GM23338 (cell line): Measurements from ENCODE around the gene ITGA1. TPM values are rescaled to one million over a fixed set of nuclear protein-coding genes. Genes with fewer than 3 reads are reported as not detected.
"Not testable (repeated sequence)": the region's sequence is repeated elsewhere in the genome, so short reads cannot be mapped to it uniquely, and the experiment has no call there.

Experiments
- ATAC-seq: fragments of 200-7000 bp; cut with Tn5 transposase; 3 replicates; pipeline ENCODE4 v1.9.1; 2020
- DNase-seq: peaks from one replicate; pipeline ENCODE4 v3.0.0-alpha.2; 2015; ENCODE audit warnings: low spot score
- H2AFZ ChIP-seq: fragments of 200-600 bp; sonication (generic); 2 replicates; pipeline ENCODE4 v1.8.0; 2016; ENCODE audit warnings: antibody characterized with exemption, mild to moderate bottlenecking, moderate library complexity
- H3F3A ChIP-seq: fragments of 200-600 bp; sonication (generic); replicated peaks from 2 replicates; pipeline ENCODE4 v1.8.0; 2017; ENCODE audit warnings: antibody characterized with exemption, mixed run types, low read depth
- H3K27ac ChIP-seq: fragments of 200-600 bp; sonication (generic); 2 replicates; pipeline ENCODE4 v1.6.1; 2016; ENCODE audit warnings: low read depth
- H3K27me3 ChIP-seq: fragments of 200-600 bp; sonication (generic); 2 replicates; pipeline ENCODE4 v1.8.0; 2016; ENCODE audit warnings: mild to moderate bottlenecking, mixed run types, moderate library complexity; ENCODE audit not compliant: insufficient read depth
- H3K36me3 ChIP-seq: fragments of 200-600 bp; sonication (generic); 2 replicates; pipeline ENCODE4 v1.8.0; 2016; ENCODE audit warnings: mild to moderate bottlenecking; ENCODE audit not compliant: insufficient read depth
- H3K4me1 ChIP-seq: fragments of 200-600 bp; sonication (generic); 2 replicates; pipeline ENCODE4 v1.8.0; 2016; ENCODE audit warnings: mild to moderate bottlenecking, moderate library complexity; ENCODE audit not compliant: insufficient read depth
- H3K4me2 ChIP-seq: fragments of 200-600 bp; sonication (generic); 2 replicates; pipeline ENCODE4 v1.7.1; 2017; ENCODE audit warnings: mixed run types
- H3K4me3 ChIP-seq: fragments of 200-600 bp; sonication (generic); 2 replicates; pipeline ENCODE4 v1.6.1; 2016; ENCODE audit warnings: mixed run types
- H3K79me2 ChIP-seq: fragments of 200-600 bp; sonication (generic); replicated peaks from 2 replicates; pipeline ENCODE4 v1.8.0; 2017; ENCODE audit warnings: mild to moderate bottlenecking; ENCODE audit not compliant: insufficient read depth
- H3K9me2 ChIP-seq: fragments of 200-600 bp; sonication (generic); 2 replicates; pipeline ENCODE4 v1.8.0; 2017; ENCODE audit not compliant: insufficient read depth
- H4K20me1 ChIP-seq: fragments of 200-600 bp; sonication (generic); replicated peaks from 2 replicates; pipeline ENCODE4 v1.8.0; 2017; ENCODE audit warnings: mild to moderate bottlenecking; ENCODE audit not compliant: insufficient read depth
- H3K27ac Mint-ChIP-seq: 2 replicates; pipeline ENCODE4 v1.8.0; 2020; ENCODE audit warnings: inconsistent platforms, mild to moderate bottlenecking, moderate library complexity, mixed read lengths
- H3K27me3 Mint-ChIP-seq: 3 replicates; pipeline ENCODE4 v1.8.0; 2022; ENCODE audit warnings: low read depth, mild to moderate bottlenecking, moderate library complexity, mixed read lengths, inconsistent platforms; ENCODE audit not compliant: insufficient read depth, poor library complexity
- H3K36me3 Mint-ChIP-seq: 3 replicates; pipeline ENCODE4 v1.8.0; 2021; ENCODE audit warnings: low read depth, mild to moderate bottlenecking, inconsistent platforms, moderate library complexity, mixed read lengths
- H3K4me1 Mint-ChIP-seq: 3 replicates; pipeline ENCODE4 v1.8.0; 2020; ENCODE audit warnings: mild to moderate bottlenecking, inconsistent platforms, mixed read lengths
- H3K4me3 Mint-ChIP-seq: 3 replicates; pipeline ENCODE4 v1.8.0; 2021; ENCODE audit warnings: moderate library complexity, mild to moderate bottlenecking, inconsistent platforms, mixed read lengths
- H3K9me3 Mint-ChIP-seq: 3 replicates; pipeline ENCODE4 v1.8.0; 2020; ENCODE audit warnings: moderate library complexity, mild to moderate bottlenecking, inconsistent platforms, mixed read lengths
- CTCF ChIP-seq, 2 experiments: fragments of 200-600 bp in 1 of 2; sonication (generic) in 1 of 2; conservative IDR thresholded peaks; 2 replicates each; pipeline versions ENCODE4 v1.5.1 to v1.6.1; 2016 to 2017; ENCODE audit warnings: antibody characterized with exemption in 2 of 2, low read depth in 2 of 2, mild to moderate bottlenecking in 2 of 2, moderate library complexity in 1 of 2
- EZH2 ChIP-seq: fragments of 200-600 bp; sonication (generic); IDR thresholded peaks from one replicate; pipeline ENCODE4 v1.8.0; 2017; ENCODE audit warnings: antibody characterized with exemption, mild to moderate bottlenecking, low read depth; ENCODE audit not compliant: unreplicated experiment
- EZH2phosphoT487 ChIP-seq: fragments of 200-600 bp; sonication (generic); IDR thresholded peaks from one replicate; pipeline ENCODE4 v1.8.1; 2018; ENCODE audit warnings: antibody characterized with exemption; ENCODE audit not compliant: unreplicated experiment
- JUNB ChIP-seq: IDR thresholded peaks from one replicate; pipeline ENCODE4 v1.6.1; 2016; ENCODE audit warnings: antibody characterized with exemption; ENCODE audit not compliant: unreplicated experiment
- NANOG ChIP-seq: IDR thresholded peaks from 2 replicates; pipeline ENCODE4 v1.6.1; 2016; ENCODE audit warnings: antibody characterized with exemption, borderline replicate concordance
- STAT1 ChIP-seq: IDR thresholded peaks from one replicate; pipeline ENCODE4 v1.6.1; 2016; ENCODE audit warnings: antibody characterized with exemption; ENCODE audit not compliant: unreplicated experiment
- polyA plus RNA-seq: library from polyadenylated mRNA; unstranded; fragments of >200 nt; fragmentation: Nextera tagmentation; extraction: Ambion mirVana; gene quantifications from 2 replicates; pipeline ENCODE4 v1.2.1, GENCODE V29; 2016
- total RNA-seq: library from RNA; depleted of rRNA; stranded (reverse); fragments of >200 nt; shearing (Covaris generic); gene quantifications from 2 replicates; pipeline ENCODE4 v1.2.3, GENCODE V29; 2014

The ITGA1 gene
- total and polyA plus RNA-seq, 2 experiments from 2014 or later: 1.8 to 4.9 TPM

GRCh38 chr5:52818807-52819206, 31.1 kb downstream of the ITGA1 start:
- H3K9me2 ChIP-seq, H3K27ac ChIP-seq, H3K4me3 ChIP-seq, H3K27ac Mint-ChIP-seq, H3K4me3 Mint-ChIP-seq, H3F3A ChIP-seq, H3K4me2 ChIP-seq, H2AFZ ChIP-seq, ATAC-seq, H3K9me3 Mint-ChIP-seq, H4K20me1 ChIP-seq, DNase-seq, H3K79me2 ChIP-seq, H3K36me3 Mint-ChIP-seq, H3K27me3 Mint-ChIP-seq, H3K27me3 ChIP-seq, H3K36me3 ChIP-seq: not testable (repeated sequence)
- peaks cover 10% of the 10 kb centered on the region; the same call in 1 of the 2 replicates for H3K4me1 ChIP-seq
- peaks cover 20% of the 10 kb centered on the region for H3K4me1 Mint-ChIP-seq

- Histone ChIP-seq H3K4me1 (peaks cover 10% of the 10 kb centered on the region; the same call in 1 of the 2 replicates), H3K27ac (no peak overlapping the region), H3K4me3 (no peak overlapping the region), H3K27me3 (no peaks in the 10 kb centered on the region), H2AFZ (no peak overlapping the region), H3F3A (no peaks in the 10 kb centered on the region), H3K9me2 (no peaks in the 10 kb centered on the region), H3K79me2 (no peaks in the 10 kb centered on the region), H3K4me2 (no peak overlapping the region), H3K36me3 (no peaks in the 10 kb centered on the region), H4K20me1 (no peaks in the 10 kb centered on the region)
- DNase-seq: no peak
- H3K9me3 Mint-ChIP-seq: 0 out of 3 replicates have a peak, but pooled peaks cover under 1% of the 10 kb centered on the region
- no peak overlapping the region for H3K27ac Mint-ChIP-seq
- ATAC-seq: no peak
- H3K36me3 Mint-ChIP-seq: no peaks in the 10 kb centered on the region
- H3K4me3 Mint-ChIP-seq: no peak overlapping the region
- H3K27me3 Mint-ChIP-seq: peaks cover 2% of the 10 kb centered on the region
- no peak for TF ChIP-seq EZH2
- no peak for TF ChIP-seq CTCF (conservative IDR thresholded peaks at IDR 0.05; ENCODE audit: low read depth in 2 of 2)
- TF ChIP-seq JUNB: no peak
- TF ChIP-seq STAT1: no peak
- peaks cover 16% of the 10 kb centered on the region for H3K4me1 Mint-ChIP-seq
Observed at GRCh38 chr5:52821901-52822300, 34.2 kb downstream of the ITGA1 start.

DNA sequence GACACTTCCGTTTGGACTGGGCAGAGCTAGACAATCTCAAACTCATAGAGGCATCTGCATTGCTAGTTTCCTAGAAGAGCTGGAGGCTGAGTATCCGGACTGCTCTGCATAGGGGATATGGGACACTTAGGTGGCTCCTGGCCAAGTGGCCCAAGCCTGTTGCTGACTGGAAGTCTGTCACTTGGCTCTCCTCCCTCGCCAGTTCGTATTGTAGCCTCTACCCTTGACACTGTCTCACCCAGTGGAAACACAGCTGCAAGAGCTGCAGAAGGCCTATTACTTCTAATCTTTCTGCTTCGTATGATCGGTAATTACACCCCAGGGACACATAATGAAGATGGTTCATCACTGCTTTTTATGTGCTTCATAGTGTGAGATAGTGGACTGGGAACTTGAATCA, 34.7 kb downstream of the ITGA1 start:
- no peaks in the 10 kb centered on the region for H3F3A ChIP-seq
- TF ChIP-seq STAT1 (no peak), EZH2phosphoT487 (no peak), NANOG (no peak)
- no peaks in the 10 kb centered on the region for H3K27me3 ChIP-seq
- H3K4me2 ChIP-seq: no peak overlapping the region
- Mint-ChIP-seq H3K27me3 (peaks cover 2% of the 10 kb centered on the region), H3K9me3 (peaks cover 5% of the 10 kb centered on the region; the same call in 2 of the 3 replicates), H3K4me1 (peaks cover 10% of the 10 kb centered on the region), H3K4me3 (no peak overlapping the region), H3K36me3 (no peaks in the 10 kb centered on the region), H3K27ac (no peak overlapping the region)
- H3K4me1 ChIP-seq: peaks cover 8% of the 10 kb centered on the region; the same call in 1 of the 2 replicates
- no peak overlapping the region for H3K27ac ChIP-seq
- H3K79me2 ChIP-seq: no peaks in the 10 kb centered on the region
- ATAC-seq (no peak), DNase-seq (no peak)
- no peak overlapping the region for H3K4me3 ChIP-seq
- H3K9me2 ChIP-seq: no peaks in the 10 kb centered on the region
- no peaks in the 10 kb centered on the region for H3K36me3 ChIP-seq
- H2AFZ ChIP-seq: no peak overlapping the region
- H4K20me1 ChIP-seq: no peaks in the 10 kb centered on the region
